Measurements from ENCODE around the gene PTPRT.

The PTPRT gene

DNA sequence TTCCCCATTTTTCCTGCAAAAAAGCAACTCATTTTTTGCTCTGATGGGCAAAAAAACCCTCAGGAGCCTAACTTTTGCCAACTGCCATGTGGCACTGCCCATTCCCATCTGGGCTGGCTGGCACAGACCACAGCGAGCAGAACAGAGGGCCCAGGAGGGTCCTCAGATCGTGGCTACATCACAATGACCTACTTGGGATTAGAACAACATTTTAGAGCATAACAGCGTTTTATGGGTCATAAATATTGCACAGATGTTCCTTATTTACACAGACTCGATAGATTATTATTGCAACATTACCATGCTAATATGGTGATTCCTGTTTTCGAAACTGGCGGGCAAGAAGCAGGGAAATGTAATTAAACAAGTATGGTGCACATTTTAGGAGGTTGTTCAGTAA lies 28.0 kb downstream of the PTPRT start:
- no peak for DNase-seq (ENCODE audit: low spot score)
- in situ Hi-C loops (cut with MboI; ENCODE audit: low pct_unique_long_range_greater_than_20kb, low sequenced_read_pairs, unreplicated experiment), result no loop called here
- TF ChIP-seq, protein P1, sequence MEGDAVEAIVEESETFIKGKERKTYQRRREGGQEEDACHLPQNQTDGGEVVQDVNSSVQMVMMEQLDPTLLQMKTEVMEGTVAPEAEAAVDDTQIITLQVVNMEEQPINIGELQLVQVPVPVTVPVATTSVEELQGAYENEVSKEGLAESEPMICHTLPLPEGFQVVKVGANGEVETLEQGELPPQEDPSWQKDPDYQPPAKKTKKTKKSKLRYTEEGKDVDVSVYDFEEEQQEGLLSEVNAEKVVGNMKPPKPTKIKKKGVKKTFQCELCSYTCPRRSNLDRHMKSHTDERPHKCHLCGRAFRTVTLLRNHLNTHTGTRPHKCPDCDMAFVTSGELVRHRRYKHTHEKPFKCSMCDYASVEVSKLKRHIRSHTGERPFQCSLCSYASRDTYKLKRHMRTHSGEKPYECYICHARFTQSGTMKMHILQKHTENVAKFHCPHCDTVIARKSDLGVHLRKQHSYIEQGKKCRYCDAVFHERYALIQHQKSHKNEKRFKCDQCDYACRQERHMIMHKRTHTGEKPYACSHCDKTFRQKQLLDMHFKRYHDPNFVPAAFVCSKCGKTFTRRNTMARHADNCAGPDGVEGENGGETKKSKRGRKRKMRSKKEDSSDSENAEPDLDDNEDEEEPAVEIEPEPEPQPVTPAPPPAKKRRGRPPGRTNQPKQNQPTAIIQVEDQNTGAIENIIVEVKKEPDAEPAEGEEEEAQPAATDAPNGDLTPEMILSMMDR (IDR thresholded peaks at IDR 0.05; ENCODE audit: extremely low read depth, insufficient read depth, missing control alignments), result no peak

GRCh38 chr20:43160941-43161340 lies 28.8 kb downstream of the PTPRT start:
- TF ChIP-seq, protein P1 (IDR thresholded peaks at IDR 0.05; ENCODE audit: extremely low read depth, insufficient read depth, missing control alignments), result no peak
- DNase-seq (ENCODE audit: low spot score), result no peak
- in situ Hi-C loops (cut with MboI; ENCODE audit: low pct_unique_long_range_greater_than_20kb, low sequenced_read_pairs, unreplicated experiment), result no loop called here

GRCh38 chr20:43159994-43160393 lies 29.7 kb downstream of the PTPRT start:
- in situ Hi-C loops (cut with MboI; ENCODE audit: low pct_unique_long_range_greater_than_20kb, low sequenced_read_pairs, unreplicated experiment), result no loop called here
- TF ChIP-seq, protein P1 (IDR thresholded peaks at IDR 0.05; ENCODE audit: extremely low read depth, insufficient read depth, missing control alignments), result no peak

DNA sequence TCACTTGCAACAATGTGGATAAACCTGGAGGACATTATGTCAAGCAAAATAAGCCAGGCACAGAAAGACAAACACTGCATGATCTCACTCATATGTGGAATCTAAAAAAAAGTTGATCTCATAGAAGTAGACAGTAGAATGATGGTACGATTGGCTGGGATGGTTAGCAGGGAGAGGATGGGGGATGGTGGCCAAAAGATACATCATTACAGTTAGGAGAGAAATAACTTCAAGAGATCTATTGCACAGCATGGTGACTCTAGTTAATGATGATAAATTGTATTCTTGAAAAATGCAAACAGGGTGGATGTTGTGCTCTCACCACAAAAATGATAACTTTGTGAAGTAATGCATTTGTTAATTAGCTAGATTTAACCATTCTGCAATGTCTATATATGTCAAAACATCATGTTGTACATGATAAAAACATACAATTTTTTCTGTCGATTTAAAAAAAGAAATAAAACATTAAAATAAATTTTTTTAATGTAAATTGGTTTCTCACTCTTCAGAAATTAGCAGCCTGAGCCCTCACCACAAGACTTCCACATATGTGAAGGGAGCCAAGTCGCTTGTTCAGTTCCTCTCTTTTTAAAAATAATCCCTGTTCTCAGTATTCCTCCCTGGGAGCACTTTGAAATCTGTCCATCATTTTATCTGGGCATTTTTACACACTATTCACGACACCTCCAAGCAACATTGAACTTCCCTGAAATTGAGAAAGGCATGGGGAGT lies 34.2 kb downstream of the PTPRT start:
- in situ Hi-C loops (cut with MboI; ENCODE audit: low pct_unique_long_range_greater_than_20kb, low sequenced_read_pairs, unreplicated experiment), result no loop called here
- TF ChIP-seq, protein P1 (IDR thresholded peaks at IDR 0.05; ENCODE audit: extremely low read depth, insufficient read depth, missing control alignments), result no peak
- no peak for DNase-seq (ENCODE audit: low spot score)

More at GRCh38 chr20:43159994-43160393, 29.7 kb downstream of the PTPRT start:
- no peak for DNase-seq (ENCODE audit: low spot score)

DNA sequence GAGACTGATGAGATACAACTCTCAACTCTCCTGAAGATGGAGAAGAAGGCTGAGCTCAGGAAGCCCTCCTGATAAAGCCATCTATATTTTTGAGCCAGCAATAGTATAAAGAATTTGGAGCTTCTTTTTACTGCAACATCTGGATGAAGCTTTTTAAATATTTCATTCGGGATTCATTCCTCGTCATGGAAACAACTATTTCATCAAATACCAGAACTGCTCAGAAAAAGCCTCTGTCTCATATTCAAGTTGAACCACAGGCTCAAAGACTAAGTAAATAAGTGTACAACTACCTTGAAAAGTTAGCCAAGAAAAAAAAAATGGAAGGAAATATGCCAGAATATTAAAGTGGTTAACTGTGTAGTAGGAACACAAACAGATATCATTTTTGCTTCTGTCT lies 37.8 kb downstream of the PTPRT start:
- in situ Hi-C loops (cut with MboI; ENCODE audit: low pct_unique_long_range_greater_than_20kb, low sequenced_read_pairs, unreplicated experiment), result no loop called here
- DNase-seq (ENCODE audit: low spot score), result no peak
- TF ChIP-seq, protein P1 (IDR thresholded peaks at IDR 0.05; ENCODE audit: extremely low read depth, insufficient read depth, missing control alignments), result no peak

- no peak for DNase-seq (ENCODE audit: low spot score)
- TF ChIP-seq, protein P1 (IDR thresholded peaks at IDR 0.05; ENCODE audit: extremely low read depth, insufficient read depth, missing control alignments), result no peak
- in situ Hi-C loops (cut with MboI; ENCODE audit: low pct_unique_long_range_greater_than_20kb, low sequenced_read_pairs, unreplicated experiment), result no loop called here
These were observed 38.5 kb downstream of the PTPRT start for GRCh38 chr20:43151256-43151655.

Data from GM13977 (cell line).